GM13976 (cell line): ENCODE results near the gene FAM83G.
"Not testable (repeated sequence)": the region's sequence is repeated elsewhere in the genome, so short reads cannot be mapped to it uniquely, and the experiment has no call there.

Experiments
- DNase-seq: peaks from one replicate; pipeline ENCODE4 v3.0.0; 2012; ENCODE audit warnings: low spot score
- in situ Hi-C: fragments of 300-500 bp; cut with MboI; formaldehyde crosslinking; loops from one replicate; pipeline ENCODE4 v1.12.0; 2022; ENCODE audit warnings: low sequenced_read_pairs, mixed read lengths, inconsistent platforms; ENCODE audit not compliant: unreplicated experiment
- TF ChIP-seq, protein P1 (sequence below): IDR thresholded peaks from 2 replicates; pipeline ENCODE4 v1.5.1; 2012; ENCODE audit warnings: borderline replicate concordance, mild to moderate bottlenecking; ENCODE audit not compliant: insufficient read depth; ENCODE audit errors: extremely low read depth, missing control alignments, control extremely low read depth

FAM83G gene

DNA sequence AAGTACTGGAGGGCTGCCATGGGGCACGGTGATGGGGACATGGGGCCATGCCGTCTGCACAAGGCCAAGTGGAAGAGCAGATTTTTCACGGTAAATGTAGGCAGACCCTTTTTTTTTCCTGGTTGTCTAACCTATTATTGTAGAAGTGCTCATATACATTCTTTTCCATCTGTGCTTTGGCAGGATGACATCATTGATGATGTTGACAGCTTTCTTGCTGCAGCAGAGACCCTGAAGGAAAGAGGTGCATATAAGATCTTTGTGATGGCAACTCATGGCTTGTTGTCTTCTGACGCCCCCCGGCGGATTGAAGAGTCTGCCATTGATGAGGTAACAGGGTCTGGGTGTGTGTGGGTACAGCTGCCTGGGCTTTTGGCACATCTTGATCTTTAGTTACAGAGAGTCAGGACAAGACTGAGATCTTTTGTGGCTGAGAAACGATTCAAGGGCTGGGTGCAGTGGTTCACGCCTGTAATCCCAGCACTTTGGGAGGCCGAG, 75.9 kb downstream of the FAM83G start:
- TF ChIP-seq, protein P1, sequence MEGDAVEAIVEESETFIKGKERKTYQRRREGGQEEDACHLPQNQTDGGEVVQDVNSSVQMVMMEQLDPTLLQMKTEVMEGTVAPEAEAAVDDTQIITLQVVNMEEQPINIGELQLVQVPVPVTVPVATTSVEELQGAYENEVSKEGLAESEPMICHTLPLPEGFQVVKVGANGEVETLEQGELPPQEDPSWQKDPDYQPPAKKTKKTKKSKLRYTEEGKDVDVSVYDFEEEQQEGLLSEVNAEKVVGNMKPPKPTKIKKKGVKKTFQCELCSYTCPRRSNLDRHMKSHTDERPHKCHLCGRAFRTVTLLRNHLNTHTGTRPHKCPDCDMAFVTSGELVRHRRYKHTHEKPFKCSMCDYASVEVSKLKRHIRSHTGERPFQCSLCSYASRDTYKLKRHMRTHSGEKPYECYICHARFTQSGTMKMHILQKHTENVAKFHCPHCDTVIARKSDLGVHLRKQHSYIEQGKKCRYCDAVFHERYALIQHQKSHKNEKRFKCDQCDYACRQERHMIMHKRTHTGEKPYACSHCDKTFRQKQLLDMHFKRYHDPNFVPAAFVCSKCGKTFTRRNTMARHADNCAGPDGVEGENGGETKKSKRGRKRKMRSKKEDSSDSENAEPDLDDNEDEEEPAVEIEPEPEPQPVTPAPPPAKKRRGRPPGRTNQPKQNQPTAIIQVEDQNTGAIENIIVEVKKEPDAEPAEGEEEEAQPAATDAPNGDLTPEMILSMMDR, result no peak
- no peak for DNase-seq
- in situ Hi-C loops, result loop anchor here (25.0 kb wide), 1 partner anchor 116 kb away; no protein-coding TSS in a partner anchor

DNA sequence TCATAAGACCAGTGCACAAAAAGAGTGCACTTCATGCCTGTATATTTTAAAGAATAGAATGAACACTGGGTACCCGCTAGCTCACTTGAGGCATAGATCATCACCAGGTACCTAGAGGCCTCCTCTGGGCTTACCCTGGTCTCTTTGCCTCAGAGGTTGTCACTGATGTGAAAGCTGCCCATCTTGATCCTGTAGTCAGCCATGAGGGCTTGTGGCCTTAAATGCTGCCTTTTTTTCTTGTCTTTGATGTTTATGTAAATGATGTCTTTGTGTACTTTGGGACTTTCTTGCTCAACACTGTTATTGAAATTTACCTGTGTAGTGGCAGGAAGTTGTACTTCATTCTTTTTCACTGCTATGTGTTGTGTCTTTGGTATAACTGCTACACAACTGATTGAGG, 79.4 kb downstream of the FAM83G start:
- TF ChIP-seq, protein P1, result no peak
- in situ Hi-C loops, result loop anchor here (25.0 kb wide), 1 partner anchor 113 kb away; no protein-coding TSS in a partner anchor
- DNase-seq, result peak; percentile 33

DNA sequence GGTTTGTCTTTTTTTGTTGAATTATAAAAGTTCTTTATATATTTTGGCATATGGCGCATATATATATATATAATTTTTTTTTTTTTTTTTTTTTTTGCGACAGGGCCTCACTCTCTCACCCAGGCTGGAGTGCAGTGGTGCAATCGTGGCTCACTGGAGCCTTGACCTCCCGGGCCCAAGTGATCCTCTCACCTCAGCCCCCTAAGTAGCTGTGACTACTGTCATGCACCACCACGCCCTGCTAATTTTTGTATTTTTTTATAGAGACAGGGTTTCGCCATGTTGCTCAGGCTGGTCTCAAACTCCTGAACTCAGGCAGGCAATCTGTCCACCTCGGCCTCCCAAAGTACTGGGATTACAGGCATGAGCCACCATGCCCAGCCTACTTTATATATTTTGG, 82.0 kb downstream of the FAM83G start:
- in situ Hi-C loops, DNase-seq: not testable (repeated sequence)

DNA sequence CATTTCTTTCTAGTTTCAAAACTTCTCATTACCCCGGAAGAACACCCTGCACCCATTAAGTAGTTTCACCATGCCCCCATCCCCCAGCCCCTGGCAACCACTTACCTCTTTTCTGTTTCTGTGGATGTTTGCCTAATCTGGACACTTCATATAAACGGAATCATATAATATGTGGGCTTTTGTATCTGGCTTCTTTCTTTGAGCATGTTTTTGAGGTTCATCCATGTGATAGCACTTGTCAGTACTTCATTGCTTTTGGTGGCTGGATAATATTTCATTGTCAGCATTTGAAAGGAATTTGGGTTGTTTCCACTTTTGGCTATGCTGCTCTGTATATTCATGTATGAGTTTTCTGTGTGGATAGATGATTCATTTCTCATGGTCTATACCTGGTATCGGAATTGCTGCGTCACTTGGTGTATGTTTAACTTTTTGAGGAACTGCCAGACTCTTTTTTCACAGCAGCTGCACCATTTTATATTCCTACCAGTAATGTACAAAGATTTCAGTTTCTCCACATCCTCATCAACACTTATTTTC, 82.6 kb downstream of the FAM83G start:
- in situ Hi-C loops, result no loop called here
- TF ChIP-seq, protein P1, result no peak
- DNase-seq, result peak; percentile 66

DNA sequence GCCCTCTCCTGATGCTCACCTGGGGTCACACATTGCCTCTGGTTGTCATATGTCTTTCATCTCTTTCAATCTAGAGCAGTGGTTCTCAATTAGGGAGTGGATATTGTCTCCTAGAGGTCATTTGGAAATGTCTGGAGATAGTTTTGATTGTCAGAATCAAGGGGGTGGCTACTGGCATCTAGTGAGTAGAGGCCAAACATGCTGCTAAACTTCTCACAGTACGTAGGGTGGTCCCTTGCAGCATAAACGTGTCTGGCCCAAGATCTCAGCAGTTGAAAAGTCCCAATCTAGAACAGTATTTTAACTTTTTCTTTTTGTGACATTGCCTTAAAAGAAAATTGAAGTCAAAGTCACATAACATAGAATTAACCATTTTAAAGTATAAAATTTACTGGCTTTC, 83.1 kb downstream of the FAM83G start:
- TF ChIP-seq, protein P1, result no peak
- in situ Hi-C loops, result no loop called here

DNA sequence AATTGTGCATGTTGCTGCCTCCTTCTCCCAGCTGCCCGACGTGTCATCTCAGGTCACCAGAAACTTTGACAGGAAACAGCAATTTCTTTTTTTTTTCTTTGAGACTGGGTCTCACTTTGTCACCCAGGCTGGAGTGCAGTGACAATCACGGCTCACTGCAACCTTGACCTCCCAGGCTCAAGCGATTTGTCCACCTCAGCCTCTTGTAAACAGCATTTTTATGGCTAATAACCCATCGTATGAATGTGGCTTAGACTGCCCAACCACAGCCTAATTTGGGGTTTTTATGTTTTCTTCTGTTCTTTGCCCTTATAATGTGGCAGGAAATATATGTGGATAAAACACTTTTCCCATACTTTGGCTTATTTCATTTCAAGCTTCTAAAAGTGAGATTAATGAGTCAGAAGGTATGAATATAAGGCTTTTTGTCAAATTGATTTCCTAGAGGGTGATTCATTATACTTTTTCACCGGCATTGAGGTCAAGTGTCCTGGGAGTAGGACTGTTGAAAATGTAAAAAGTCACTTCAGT, 83.6 kb downstream of the FAM83G start:
- in situ Hi-C loops, result no loop called here
- DNase-seq, result no peak
- TF ChIP-seq, protein P1, result no peak

More for the DNA sequence above, 83.1 kb downstream of the FAM83G start:
- no peak for DNase-seq

DNA sequence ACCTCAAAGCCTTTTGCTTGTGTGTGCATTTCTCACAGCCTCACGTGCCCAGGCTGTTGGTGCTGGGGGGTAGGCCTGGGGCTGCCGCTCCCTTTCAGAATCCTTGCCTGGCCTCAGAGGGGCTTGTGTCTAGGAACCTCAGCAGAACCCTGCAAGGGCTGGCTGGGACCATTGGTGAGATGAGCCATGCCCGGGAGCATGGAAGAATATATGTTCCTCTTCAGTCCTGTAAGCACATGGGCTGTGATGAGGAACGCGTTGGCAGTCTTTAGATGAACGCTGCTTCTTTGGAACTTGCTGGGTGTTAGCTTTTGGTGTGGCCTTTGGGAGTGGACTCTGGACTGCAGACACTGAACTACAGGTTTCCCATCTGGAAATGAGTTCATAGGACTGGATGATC, 84.6 kb downstream of the FAM83G start:
- TF ChIP-seq, protein P1, result no peak
- in situ Hi-C loops, result no loop called here
- DNase-seq, result no peak
